Measurements from ENCODE around the gene TAPBP. TPM values are rescaled to one million over a fixed set of nuclear protein-coding genes. Genes with fewer than 3 reads are reported as not detected.

TAPBP gene
- total and polyA plus RNA-seq, 12 donors: 25.1 to 322 (median 165) TPM

GRCh38 chr6:33323623-33323948 is 9.7 kb upstream of the TAPBP start:
- 0 to 2% (median 1%) methylated on average over 12 of the region's 12 CpGs for WGBS, 4 donors

GRCh38 chr6:33321227-33321626 is 7.3 kb upstream of the TAPBP start:
- intact Hi-C loops (cut with DNase I): no loop called here
- Histone ChIP-seq H3K4me3 (no peak overlapping the region), H3K27ac (peak overlapping the region; percentile 62 to 96 (median 90)), H3K4me1 (replicated peaks in 1 of 2) (peaks cover 43 to 61% of the 10 kb centered on the region in 2 donors), H3K9me3 (replicated peaks in 1 of 3) (no peaks in the 10 kb centered on the region), H3K36me3 (replicated peaks in 1 of 2) (peaks cover 0 to 28% of the 10 kb centered on the region in 2 donors), H3K27me3 (no peaks in the 10 kb centered on the region)
- TF ChIP-seq POLR2A (IDR thresholded peaks at IDR 0.05): no peak
- TF ChIP-seq CTCF (IDR thresholded peaks at IDR 0.05): no peak
- no peak for DNase-seq
- WGBS, 4 donors: 73 to 86% (median 78%) methylated on average over 9 of the region's 9 CpGs

More at GRCh38 chr6:33323623-33323948, 9.7 kb upstream of the TAPBP start:
- DNase-seq: no peak
- Histone ChIP-seq H3K36me3 (replicated peaks in 1 of 2) (peaks cover 0 to 24% of the 10 kb centered on the region in 2 donors), H3K9me3 (replicated peaks in 1 of 3) (no peaks in the 10 kb centered on the region), H3K27me3 (no peaks in the 10 kb centered on the region), H3K4me1 (replicated peaks in 1 of 2) (peaks cover 31 to 45% of the 10 kb centered on the region in 2 donors), H3K4me3 (peak overlapping the region in 2 of 4 donors; percentile 74 to 78), H3K27ac (peak overlapping the region in 4 of 5 donors; percentile 72 to 94 (median 84))
- no peak for TF ChIP-seq POLR2A (IDR thresholded peaks at IDR 0.05)
- TF ChIP-seq CTCF (IDR thresholded peaks at IDR 0.05): no peak
- intact Hi-C loops (cut with DNase I): no loop called here

- Histone ChIP-seq H3K36me3 (replicated peaks in 1 of 2) (peaks cover 0 to 32% of the 10 kb centered on the region in 2 donors), H3K27ac (peak overlapping the region; percentile 62 to 96 (median 90)), H3K9me3 (replicated peaks in 1 of 3) (no peaks in the 10 kb centered on the region), H3K4me3 (no peak overlapping the region), H3K4me1 (replicated peaks in 1 of 2) (peaks cover 43 to 62% of the 10 kb centered on the region in 2 donors), H3K27me3 (no peaks in the 10 kb centered on the region)
- intact Hi-C loops (cut with DNase I): no loop called here
- peak in 1 of 2 donors; percentile 82 for TF ChIP-seq POLR2A (IDR thresholded peaks at IDR 0.05)
- TF ChIP-seq CTCF (IDR thresholded peaks at IDR 0.05): no peak
- DNase-seq: peak; percentile 87 to 97 (median 94)
- 54 to 69% (median 62%) methylated on average over 23 to 32 of the region's 32 CpGs for WGBS, 4 donors
Measured at GRCh38 chr6:33320315-33321181, 6.7 kb upstream of the TAPBP start.

- H3K9me3 ChIP-seq (replicated peaks in 1 of 3): no peaks in the 10 kb centered on the region
- peaks cover 45 to 68% of the 10 kb centered on the region in 2 donors for H3K4me1 ChIP-seq (replicated peaks in 1 of 2)
- no peaks in the 10 kb centered on the region for H3K27me3 ChIP-seq
- WGBS, 4 donors: 77 to 91% (median 79%) methylated on average over 3 of the region's 3 CpGs
- peak overlapping the region; percentile 62 to 96 (median 90) for H3K27ac ChIP-seq
- H3K4me3 ChIP-seq: no peak overlapping the region
- H3K36me3 ChIP-seq (replicated peaks in 1 of 2): peaks cover 0 to 32% of the 10 kb centered on the region in 2 donors
- intact Hi-C loops (cut with DNase I): no loop called here
- TF ChIP-seq CTCF (IDR thresholded peaks at IDR 0.05) (no peak), POLR2A (IDR thresholded peaks at IDR 0.05) (no peak)
- no peak for DNase-seq
Measured at GRCh38 chr6:33319939-33320314, 6.0 kb upstream of the TAPBP start.

Measured in adrenal gland (tissue), 12 donors.